ENCODE data around the gene GALNT6. TPM values are rescaled to one million over a fixed set of nuclear protein-coding genes. Genes with fewer than 3 reads are reported as not detected.
A peak's percentile ranks its signal among the peaks of the same experiment; 100 is the strongest.

Gene GALNT6
- total and polyA plus RNA-seq, 11 donors: 0.08 to 8.0 (median 0.77) TPM

DNA sequence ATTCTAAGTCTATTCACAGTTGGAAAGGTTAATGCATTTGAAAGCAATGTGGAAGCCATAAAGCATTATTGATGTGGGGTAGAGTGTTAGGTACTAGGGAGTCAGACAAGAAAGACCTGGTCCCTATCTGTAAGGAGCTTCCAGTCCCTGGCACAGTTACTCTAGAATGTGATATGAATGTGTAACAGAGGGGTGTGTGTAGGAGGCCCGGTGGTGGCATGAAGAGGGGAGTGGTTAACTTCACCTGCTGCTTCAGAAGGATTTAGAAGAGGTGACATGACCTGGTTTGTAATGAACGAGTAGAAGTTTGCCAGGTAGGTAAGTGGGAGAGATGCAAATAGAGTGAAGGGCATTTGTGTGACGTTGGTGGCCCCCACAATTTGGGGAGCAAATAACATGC, 15.1 kb upstream of the GALNT6 start:
- ATAC-seq: no peak
- H3K4me1 ChIP-seq: no peaks in the 10 kb centered on the region
- no peaks in the 10 kb centered on the region for H3K36me3 ChIP-seq
- H3K27ac ChIP-seq: no peak overlapping the region
- H3K4me3 ChIP-seq: no peak overlapping the region
- H3K9me3 ChIP-seq: no peaks in the 10 kb centered on the region
- DNase-seq: no peak
- intact Hi-C loops (cut with DNase I): no loop called here
- H3K27me3 ChIP-seq: peaks cover 0 to 5% (median 0%) of the 10 kb centered on the region in 9 donors
- TF ChIP-seq, protein P1, sequence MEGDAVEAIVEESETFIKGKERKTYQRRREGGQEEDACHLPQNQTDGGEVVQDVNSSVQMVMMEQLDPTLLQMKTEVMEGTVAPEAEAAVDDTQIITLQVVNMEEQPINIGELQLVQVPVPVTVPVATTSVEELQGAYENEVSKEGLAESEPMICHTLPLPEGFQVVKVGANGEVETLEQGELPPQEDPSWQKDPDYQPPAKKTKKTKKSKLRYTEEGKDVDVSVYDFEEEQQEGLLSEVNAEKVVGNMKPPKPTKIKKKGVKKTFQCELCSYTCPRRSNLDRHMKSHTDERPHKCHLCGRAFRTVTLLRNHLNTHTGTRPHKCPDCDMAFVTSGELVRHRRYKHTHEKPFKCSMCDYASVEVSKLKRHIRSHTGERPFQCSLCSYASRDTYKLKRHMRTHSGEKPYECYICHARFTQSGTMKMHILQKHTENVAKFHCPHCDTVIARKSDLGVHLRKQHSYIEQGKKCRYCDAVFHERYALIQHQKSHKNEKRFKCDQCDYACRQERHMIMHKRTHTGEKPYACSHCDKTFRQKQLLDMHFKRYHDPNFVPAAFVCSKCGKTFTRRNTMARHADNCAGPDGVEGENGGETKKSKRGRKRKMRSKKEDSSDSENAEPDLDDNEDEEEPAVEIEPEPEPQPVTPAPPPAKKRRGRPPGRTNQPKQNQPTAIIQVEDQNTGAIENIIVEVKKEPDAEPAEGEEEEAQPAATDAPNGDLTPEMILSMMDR (IDR thresholded peaks at IDR 0.05): no peak
- TF ChIP-seq POLR2A (IDR thresholded peaks at IDR 0.05): no peak
- WGBS, 4 donors: 67 to 79% (median 77%) methylated on average over 3 of the region's 3 CpGs

DNA sequence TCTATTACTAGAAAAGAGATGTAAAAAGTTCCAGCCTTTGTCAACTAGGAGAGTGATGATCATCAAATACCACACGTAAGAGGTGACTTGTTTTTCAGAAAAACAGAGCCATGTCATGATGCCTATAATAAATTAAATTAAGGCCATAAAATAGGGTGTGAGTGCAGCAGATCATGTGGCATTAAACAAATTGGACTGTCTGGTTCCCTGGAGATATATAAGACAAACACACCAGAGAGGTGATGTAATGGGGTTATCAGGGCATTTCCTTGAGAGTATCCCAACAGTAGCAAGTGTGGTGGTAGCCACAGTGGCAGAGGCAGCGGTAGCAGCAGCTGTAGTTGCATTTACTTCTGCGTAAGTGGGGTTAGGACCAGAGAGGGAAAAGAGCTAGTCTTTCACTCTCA, 14.6 kb upstream of the GALNT6 start:
- H3K4me3 ChIP-seq: no peak overlapping the region
- no peaks in the 10 kb centered on the region for H3K36me3 ChIP-seq
- H3K9me3 ChIP-seq: no peaks in the 10 kb centered on the region
- no peaks in the 10 kb centered on the region for H3K4me1 ChIP-seq
- ATAC-seq (no peak), DNase-seq (no peak)
- TF ChIP-seq, protein P1 (IDR thresholded peaks at IDR 0.05): no peak
- no peak for TF ChIP-seq POLR2A (IDR thresholded peaks at IDR 0.05)
- H3K27me3 ChIP-seq: peaks cover 0 to 5% (median 0%) of the 10 kb centered on the region in 9 donors
- H3K27ac ChIP-seq: no peak overlapping the region
- 81 to 88% (median 87%) methylated on average over 3 of the region's 3 CpGs for WGBS, 4 donors
- intact Hi-C loops (cut with DNase I): no loop called here

DNA sequence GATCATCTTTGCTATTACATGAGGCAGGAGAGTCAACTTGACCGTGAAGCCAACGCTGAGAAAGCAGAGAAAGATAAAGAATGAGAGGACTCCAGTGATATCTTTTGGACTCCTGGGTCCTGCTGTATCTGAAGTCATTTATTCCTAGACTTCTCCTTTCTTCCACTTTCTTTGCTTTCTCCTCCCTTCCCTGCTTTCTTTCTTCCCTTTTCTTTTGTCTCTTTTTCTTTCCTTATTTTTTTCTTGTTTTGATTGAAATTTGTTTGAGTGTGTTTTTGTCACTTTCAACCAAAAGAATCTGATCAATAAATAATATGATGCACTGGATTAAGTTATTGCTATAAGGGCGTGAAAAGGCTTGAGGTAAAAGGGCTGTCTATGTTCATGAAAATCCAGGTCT, 13.4 kb upstream of the GALNT6 start:
- no peaks in the 10 kb centered on the region for H3K36me3 ChIP-seq
- ATAC-seq: no peak
- WGBS, 4 donors: 87 to 93% (median 92%) methylated on average over 3 of the region's 3 CpGs
- no peak overlapping the region for H3K27ac ChIP-seq
- no peak for DNase-seq
- H3K4me3 ChIP-seq: no peak overlapping the region
- no peaks in the 10 kb centered on the region for H3K9me3 ChIP-seq
- H3K4me1 ChIP-seq: no peaks in the 10 kb centered on the region
- peaks cover 0 to 5% (median 0%) of the 10 kb centered on the region in 9 donors for H3K27me3 ChIP-seq
- intact Hi-C loops (cut with DNase I): no loop called here
- TF ChIP-seq, protein P1 (IDR thresholded peaks at IDR 0.05): no peak
- no peak for TF ChIP-seq POLR2A (IDR thresholded peaks at IDR 0.05)

DNA sequence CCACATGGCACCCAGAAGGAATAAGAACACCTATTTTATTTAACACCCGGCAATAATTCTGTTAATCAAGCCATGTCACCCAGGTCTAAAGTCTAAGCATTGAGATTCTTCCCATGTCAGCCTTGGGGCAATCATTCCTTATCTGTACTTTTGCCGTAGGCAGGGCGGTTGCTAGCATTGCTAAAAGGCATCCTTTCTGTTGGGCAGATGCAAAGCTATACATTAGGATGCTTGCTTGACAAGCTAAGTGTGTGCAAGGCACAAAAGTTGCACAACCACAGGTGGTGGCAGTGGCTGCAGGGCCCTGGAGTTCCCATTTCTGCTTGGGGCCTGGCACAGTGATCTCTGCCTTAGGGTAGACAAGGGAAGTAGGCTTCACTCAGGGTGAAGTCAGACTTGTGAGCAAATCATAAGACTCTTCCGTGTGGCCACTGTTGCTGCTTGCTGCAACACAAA, 12.5 kb upstream of the GALNT6 start:
- Histone ChIP-seq H3K27me3 (peaks cover 0 to 5% (median 0%) of the 10 kb centered on the region in 9 donors), H3K4me3 (no peak overlapping the region), H3K36me3 (no peaks in the 10 kb centered on the region), H3K27ac (peak overlapping the region in 1 of 12 donors; percentile 23), H3K4me1 (no peaks in the 10 kb centered on the region), H3K9me3 (no peaks in the 10 kb centered on the region)
- intact Hi-C loops (cut with DNase I): no loop called here
- ATAC-seq (peak in 3 of 4 donors; percentile 43 to 75 (median 65)), DNase-seq (peak in 4 of 5 donors; percentile 32 to 67 (median 42))
- no peak for TF ChIP-seq POLR2A (IDR thresholded peaks at IDR 0.05)
- TF ChIP-seq, protein P1 (IDR thresholded peaks at IDR 0.05): no peak
- 85 to 96% (median 89%) methylated on average over 3 to 4 of the region's 4 CpGs for WGBS, 4 donors

Data from heart left ventricle (tissue), 16 donors.